Measurements from ENCODE around the gene MBOAT7.
"Not testable (repeated sequence)": the region's sequence is repeated elsewhere in the genome, so short reads cannot be mapped to it uniquely, and the experiment has no call there.

Gene MBOAT7

DNA sequence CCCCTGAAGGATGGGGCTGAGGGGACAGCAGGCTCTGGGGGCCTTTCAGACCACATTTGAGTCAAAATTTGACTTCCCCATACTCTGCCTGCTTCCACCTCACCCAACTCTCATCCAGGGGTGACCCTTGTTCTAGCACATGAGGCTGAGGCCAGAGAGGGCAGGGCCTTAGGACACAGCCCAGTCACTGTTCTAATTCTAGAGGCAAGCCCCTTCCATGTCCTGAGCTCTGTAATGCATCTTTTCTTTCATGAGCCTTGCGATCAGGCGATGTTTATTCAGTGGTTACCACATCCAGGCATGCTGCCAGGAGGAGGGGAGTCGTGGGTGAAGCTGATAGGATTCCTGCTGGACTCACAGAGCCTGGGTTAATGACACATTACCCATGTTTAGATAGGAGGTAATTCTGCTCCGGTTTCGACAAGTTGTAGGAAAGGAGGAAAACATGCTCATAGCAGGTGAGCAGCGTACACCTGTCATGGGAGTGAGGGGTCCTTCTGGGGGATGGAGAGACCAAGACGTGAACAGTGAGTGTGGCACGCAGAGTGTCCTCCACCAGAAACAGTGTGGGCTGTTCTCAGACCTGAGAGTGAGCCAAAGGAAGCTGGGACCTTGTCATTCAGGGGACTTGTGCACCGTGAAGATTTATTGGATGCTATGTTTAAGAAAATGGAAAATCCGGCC, 20.6 kb upstream of the MBOAT7 start:
- peak; percentile 85 for FAIRE-seq

DNA sequence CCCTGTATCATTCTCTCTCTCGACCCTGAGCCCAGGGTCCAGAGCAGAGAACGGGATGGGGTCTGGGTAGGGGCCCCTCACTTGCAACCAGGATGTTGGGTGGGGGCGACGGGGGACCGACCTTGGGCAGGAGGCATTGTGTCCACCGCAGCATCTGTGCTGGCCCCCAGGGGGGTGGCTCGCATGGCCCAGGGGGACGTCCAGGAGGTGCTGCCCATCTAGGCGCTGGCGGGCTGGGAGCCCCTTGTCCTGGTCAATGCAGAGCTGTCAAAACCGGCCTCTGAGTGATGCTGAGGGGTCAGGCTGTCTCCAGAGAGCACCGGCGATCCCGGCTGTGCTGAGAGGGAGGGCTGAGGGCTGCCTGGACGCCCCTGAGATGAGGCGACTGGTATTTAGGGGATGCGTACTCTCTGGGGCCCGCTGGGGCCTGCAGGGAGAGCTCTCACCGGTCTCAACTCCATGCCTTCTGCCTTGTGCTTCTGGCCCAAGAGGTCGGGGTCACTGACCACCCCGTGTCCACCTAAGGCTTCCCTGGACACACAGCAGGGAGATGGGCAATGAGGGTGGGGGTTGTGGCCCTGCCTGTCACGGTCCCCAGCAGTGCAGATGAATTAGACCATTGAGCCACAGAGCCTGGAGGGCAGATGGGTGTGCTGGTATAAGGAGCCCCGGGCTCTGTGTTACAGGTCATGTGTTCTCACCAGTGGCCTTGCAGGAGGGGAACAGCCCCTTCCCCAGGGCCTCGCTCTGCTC, 19.9 kb upstream of the MBOAT7 start:
- FAIRE-seq = no peak
- DNase-seq (ENCODE audit: insufficient read length, low spot score) = no peak

More for the DNA sequence above, 20.6 kb upstream of the MBOAT7 start:
- peak; percentile 93 for DNase-seq (ENCODE audit: insufficient read length, low spot score)

DNA sequence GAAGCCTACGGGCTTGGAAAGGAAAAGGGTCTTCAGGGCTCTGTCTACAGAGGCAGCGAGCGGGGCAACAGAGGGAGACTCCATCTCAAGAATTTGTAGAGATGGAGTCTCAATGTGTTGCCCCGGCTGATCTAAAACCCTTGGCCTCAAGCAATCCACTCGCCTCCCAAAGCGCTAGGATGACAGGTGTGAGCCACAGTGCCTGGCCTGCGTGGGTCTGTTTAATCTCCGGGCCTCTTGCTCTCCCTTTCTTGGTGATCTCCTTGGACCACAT, 19.3 kb upstream of the MBOAT7 start:
- no peak for FAIRE-seq
- no peak for DNase-seq (ENCODE audit: insufficient read length, low spot score)

DNA sequence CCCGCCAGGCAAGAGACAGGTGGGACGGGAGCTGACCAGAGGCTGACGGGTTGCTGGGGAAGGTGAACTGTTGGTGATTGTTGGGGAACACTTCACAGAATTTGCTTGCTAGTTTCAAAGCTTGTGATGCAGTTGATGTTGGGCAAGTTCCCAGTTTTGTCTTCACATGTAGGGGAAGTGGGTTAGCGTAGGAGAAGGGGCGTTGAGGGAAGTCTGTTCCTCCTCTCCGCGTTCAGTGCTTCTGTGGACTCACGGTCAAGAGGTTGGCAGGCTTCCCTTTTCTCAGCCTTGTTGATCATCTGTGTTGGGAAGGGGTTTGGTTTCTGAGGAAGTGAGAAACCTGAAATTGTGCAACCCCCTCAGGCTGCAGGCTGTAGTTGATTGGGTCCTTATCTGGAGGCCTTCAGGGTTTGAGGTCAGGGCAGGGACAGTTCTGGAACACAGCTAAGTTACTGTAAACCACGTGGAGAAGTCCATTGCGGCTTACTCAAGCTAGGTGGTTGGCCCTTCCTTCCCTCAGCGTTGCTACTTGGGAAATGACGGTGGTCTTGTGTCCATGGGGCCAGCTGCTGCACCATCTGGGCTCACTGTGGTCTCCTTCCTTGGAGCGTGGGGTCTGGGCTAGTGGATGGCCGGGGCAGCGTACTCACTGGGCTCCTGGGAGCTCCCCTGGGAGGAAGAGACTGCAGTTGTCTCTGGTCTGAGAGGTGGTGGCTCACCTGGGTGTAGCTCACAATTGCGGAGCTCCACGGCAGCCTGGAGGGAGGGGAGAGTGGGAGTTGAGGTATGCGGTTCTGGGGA, 18.8 kb upstream of the MBOAT7 start:
- no peak for DNase-seq (ENCODE audit: insufficient read length, low spot score)
- no peak for FAIRE-seq

DNA sequence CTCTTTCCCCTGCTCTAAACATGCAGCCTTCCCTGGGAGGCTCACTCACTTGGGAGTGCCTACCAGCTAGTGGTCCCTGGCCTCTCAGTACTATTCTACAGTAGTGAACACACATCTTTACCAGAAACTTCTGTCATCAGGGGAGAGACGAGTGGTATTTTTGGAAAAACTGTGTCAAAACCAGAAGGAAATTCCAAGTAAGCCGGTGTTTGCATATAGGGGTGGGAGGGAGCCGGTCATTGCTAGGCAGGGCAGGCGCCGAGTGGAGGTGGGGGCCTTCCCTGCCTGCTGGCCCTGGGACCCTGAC, 18.2 kb upstream of the MBOAT7 start:
- no peak for DNase-seq (ENCODE audit: insufficient read length, low spot score)
- FAIRE-seq = no peak

DNA sequence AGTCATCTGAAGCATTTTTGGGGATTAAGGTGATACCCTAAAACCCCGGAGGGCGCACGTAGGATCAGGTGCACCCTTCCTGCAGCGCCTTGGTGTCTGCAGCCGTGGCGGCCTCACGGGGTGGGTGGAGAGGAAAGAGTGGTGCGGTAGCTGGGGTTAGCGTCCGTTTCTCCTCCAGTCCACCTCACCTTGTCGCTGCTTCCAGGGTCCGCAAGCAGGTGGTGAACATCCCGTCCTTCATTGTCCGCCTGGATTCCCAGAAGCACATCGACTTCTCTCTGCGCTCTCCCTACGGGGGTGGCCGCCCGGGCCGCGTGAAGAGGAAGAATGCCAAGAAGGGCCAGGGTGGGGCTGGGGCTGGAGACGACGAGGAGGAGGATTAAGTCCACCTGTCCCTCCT, 17.8 kb upstream of the MBOAT7 start:
- FAIRE-seq; DNase-seq (ENCODE audit: insufficient read length, low spot score): not testable (repeated sequence)

DNA sequence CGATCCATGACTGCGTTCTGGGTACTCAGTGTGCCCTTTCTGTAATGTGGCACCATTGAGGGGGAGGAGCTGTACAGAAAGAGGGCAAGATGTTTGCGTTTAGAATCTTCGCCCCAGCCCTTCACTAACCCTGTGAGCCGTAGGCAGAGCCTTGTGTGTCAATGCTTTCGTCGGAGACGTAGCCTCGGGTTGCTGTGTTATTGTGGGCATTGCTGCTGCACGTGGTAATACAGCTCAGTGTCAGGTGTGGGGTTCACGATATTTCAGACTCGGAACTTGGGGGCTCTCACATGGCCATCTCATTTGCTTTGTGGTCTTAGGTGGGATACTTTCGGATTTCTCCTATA, 17.4 kb upstream of the MBOAT7 start:
- no peak for FAIRE-seq
- no peak for DNase-seq (ENCODE audit: insufficient read length, low spot score)

DNA sequence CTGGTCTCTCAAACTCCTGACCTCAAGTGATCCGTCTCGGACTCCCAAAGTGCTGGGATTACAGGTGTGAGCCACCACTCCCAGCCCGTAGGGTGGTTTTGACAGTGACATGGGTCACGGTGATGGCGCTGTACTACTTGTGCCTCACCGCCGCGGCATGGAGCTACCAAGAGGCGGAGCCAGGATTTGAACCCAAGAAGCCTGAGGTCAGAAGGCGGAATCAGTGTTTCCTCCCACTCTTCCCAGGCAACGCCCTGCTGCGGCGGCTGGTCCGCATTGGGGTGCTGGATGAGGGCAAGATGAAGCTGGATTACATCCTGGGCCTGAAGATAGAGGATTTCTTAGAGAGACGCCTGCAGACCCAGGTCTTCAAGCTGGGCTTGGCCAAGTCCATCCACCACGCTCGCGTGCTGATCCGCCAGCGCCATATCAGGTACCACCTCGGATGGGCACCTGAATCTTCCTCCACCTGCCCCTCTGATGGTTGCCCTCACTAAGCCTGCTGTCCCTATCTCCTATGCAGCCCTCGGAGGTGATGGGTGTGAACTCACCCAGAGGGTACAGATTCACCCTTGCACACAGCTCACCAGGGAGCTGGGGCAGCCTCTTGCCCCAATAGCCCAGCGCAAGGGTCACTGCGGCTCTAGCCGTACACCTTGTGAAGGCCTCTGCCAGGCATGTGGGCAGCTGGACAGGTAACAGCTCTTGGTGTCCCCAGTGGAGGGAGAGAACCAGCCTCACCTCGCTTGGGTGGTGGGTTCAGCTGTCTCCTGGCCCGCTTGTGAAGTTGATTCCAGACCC, 16.9 kb upstream of the MBOAT7 start:
- no peak for FAIRE-seq
- no peak for DNase-seq (ENCODE audit: insufficient read length, low spot score)

DNA sequence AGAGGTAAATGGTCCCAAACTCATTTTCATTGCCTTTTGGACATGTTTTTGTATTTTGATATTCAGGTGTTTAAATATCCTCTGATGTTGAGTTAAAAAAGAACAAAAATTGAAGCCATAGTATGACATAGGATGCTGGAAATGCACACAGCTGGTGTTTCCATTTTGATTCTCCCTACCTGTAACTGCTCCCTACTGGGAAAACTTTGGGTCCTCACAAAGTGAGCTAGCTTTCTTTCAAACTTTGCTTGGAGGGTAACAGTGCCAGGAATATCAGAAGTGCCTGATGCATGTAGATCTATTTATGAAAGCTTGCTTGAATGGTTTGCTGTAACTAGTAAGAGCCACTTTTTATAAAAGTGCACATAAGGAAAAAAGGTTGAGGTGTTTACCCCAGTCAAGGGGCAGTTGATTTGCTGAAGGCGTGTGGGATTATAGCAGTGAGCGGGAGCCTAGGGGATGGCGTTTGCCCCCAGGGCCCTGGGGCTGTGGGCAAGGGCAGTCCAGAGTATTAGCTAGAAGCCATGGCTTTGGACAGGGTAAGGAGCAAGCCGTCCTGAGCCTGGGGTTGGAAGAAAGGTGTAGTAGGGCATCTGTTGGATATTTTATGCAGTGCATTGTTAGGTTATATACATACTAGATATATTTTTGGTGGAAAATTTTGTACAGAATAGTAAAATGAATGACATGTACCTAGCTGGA, 15.5 kb upstream of the MBOAT7 start:
- no peak for FAIRE-seq
- DNase-seq (ENCODE audit: insufficient read length, low spot score) = no peak

DNA sequence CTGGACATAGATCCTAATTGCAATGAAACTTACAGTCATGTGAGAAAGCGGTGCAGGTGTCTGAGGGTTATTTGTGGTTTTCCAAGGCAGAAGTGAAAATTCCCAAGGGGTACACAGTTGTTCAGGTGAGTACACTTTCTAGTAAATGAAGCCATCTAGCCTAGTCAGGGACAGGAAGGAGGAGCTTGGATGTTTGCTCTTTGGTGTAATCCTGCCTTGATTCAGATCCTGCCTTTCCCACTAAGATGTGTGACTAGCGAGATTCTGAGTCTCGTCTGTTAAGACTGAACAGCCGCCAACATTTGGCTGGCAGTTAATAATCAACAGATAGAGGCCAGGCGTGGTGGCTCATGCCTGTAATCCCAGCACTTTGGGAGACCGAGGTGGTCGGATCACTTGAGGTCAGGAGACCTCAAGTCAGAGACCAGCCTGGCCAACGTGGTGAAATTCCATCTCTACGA, 13.8 kb upstream of the MBOAT7 start:
- FAIRE-seq (no peak), DNase-seq (ENCODE audit: insufficient read length, low spot score) (no peak)

DNA sequence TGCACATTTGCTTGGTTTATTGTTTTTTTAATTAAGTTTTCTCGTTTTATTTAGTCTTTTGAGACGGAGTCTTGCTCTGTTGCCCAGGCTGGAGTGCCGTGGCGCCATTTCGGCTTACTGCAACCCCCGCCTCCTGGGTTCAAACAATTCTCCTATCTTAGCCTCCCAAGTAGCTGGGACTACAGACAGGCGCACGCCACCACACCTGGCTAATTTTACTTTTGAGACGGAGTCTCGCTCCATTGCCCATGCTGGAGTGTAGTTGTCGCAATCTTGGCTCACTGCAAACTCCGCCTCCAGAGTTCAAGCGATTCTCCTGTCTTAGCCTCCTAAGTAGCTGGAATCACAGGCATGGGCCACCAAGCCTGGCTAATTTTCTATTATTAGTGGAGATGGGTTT, 12.6 kb upstream of the MBOAT7 start:
- DNase-seq (ENCODE audit: insufficient read length, low spot score) (no peak), FAIRE-seq (no peak)

DNA sequence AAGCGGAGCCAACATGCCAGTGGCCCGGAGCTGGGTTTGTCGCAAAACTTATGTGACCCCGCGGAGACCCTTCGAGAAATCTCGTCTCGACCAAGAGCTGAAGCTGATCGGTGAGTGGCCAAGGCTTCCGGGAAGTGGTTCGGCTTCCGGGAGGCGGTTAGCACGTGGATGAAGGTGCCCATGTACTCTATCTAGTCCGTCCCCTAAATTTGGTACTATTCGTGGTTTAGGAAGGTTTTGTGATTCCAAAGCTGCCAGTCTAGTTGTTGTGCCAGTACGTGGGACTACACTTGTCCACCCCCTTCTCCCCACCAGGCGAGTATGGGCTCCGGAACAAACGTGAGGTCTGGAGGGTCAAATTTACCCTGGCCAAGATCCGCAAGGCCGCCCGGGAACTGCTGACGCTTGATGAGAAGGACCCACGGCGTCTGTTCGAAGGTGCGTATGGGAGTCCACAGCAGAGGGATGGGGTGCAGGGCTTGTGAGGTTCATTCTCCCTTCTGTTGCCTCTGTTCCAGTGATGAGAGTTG, 11.9 kb upstream of the MBOAT7 start:
- FAIRE-seq (no peak), DNase-seq (ENCODE audit: insufficient read length, low spot score) (no peak)

DNA sequence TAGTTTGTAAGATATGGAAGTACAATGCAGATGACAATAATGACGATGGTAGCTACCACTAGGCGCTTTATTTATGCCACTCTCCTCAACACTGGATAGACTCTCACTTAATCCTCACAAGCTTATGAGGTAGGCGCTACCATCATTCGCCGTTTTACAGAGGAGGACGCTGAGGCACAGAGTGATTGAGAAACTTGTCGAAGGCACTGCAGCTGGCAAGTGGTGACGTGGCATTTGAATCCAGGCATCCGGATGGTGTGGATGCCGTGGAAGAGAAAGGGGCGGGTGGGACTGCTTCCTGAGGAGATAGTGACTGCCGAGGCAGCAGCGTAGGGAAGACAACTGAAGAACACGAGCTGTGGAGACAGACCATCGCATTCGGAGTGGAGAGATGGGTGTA, 10.0 kb upstream of the MBOAT7 start:
- DNase-seq (ENCODE audit: insufficient read length, low spot score) (no peak), FAIRE-seq (no peak)

DNA sequence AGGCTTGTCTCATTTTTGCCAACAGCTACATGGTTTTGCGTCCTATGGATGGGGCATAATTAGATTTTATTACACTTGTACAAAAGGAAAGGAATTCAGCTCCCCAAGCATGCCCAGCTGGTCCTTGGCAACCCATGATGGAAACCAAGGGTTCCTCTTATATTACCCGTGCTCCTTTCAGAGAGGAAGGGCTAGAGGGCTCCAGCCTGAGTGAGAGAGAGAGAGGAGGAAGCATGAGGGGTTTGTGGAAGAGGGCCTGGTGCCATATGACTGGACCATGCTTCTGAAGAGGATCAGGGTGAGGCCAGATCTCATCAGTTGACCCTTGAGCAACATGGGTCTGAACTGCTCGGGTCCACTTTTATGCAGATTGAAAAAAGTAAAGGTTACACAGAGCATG, 7.7 kb upstream of the MBOAT7 start:
- DNase-seq (ENCODE audit: insufficient read length, low spot score) (no peak), FAIRE-seq (no peak)

DNA sequence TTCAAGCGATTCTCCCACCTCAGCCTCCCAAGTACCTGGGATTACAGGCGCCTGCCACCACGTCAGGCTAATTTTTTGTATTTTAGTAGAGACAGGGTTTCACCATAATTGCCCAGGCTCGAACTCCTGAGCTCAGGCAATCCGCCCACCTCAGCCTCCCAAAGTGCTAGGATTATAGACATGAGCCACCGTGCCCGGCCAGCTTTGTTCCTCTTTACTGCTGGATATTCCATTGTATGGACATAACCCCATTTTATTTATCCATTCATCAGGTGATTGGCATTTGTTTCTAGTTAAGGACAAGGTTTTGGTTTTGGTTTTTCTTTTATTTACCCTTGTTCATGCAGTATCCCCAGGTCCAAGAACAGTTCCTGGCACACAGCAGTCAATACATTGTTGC, 7.2 kb upstream of the MBOAT7 start:
- FAIRE-seq = no peak

DNA sequence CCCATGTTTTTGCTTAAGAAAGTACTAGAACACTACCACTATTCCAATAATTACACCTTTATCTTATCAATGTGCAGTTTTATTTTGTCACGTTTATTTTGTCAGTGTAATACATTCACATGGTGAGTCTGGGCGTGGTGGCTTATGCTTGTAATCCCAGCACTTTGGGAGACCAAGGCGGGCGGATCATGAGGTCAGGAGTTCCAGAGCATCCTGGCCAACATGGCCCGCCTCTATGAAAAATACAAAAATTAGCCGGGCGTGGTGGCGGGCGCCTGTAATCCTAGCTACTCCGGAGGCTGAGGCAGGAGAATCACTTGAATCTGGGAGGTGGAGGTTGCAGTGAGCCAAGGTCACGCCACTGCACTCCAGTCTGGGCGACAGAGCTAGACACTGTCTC, 5.1 kb upstream of the MBOAT7 start:
- DNase-seq (ENCODE audit: insufficient read length, low spot score); FAIRE-seq: not testable (repeated sequence)

More for the DNA sequence above, 7.2 kb upstream of the MBOAT7 start:
- DNase-seq (ENCODE audit: insufficient read length, low spot score) = no peak

DNA sequence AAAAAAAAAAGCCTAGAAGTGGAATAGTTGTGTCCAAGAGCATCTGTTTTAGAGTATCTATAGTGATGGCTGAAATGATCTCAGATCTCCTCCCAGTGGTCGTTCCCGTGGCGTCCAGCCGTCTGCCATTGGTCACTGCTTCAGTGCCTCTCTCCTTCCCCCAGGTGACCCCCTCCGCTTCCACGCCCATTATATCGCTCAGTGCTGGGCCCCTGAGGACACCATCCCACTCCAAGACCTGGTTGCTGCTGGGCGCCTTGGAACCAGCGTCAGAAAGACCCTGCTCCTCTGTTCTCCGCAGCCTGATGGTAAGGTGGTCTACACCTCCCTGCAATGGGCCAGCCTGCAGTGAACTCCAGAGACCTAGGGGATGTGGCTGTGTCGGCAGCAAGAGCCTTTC, 3.6 kb upstream of the MBOAT7 start:
- FAIRE-seq (no peak), DNase-seq (ENCODE audit: insufficient read length, low spot score) (no peak)

DNA sequence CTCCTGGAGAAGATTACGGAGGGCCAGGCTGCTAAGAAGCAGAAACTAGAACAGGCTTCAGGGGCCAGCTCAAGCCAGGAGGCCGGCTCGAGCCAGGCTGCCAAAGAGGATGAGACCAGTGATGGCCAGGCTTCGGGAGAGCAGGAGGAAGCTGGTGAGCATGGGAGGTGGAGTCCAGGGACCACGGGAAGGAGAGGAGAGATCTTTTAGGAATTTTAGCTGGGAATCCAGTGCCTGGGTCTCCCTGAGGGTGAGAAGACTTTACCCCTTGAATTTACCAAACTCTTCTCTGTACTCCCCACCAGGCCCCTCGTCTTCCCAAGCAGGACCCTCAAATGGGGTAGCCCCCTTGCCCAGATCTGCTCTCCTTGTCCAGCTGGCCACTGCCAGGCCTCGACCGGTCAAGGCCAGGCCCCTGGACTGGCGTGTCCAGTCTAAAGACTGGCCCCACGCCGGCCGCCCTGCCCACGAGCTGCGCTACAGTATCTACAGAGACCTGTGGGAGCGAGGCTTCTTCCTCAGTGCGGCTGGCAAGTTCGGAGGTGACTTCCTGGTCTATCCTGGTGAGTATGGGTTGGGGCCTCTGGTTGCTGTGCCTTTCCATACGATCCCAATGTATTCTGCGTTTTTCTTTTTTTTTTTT, 2.6 kb upstream of the MBOAT7 start:
- FAIRE-seq (no peak), DNase-seq (ENCODE audit: insufficient read length, low spot score) (no peak)

DNA sequence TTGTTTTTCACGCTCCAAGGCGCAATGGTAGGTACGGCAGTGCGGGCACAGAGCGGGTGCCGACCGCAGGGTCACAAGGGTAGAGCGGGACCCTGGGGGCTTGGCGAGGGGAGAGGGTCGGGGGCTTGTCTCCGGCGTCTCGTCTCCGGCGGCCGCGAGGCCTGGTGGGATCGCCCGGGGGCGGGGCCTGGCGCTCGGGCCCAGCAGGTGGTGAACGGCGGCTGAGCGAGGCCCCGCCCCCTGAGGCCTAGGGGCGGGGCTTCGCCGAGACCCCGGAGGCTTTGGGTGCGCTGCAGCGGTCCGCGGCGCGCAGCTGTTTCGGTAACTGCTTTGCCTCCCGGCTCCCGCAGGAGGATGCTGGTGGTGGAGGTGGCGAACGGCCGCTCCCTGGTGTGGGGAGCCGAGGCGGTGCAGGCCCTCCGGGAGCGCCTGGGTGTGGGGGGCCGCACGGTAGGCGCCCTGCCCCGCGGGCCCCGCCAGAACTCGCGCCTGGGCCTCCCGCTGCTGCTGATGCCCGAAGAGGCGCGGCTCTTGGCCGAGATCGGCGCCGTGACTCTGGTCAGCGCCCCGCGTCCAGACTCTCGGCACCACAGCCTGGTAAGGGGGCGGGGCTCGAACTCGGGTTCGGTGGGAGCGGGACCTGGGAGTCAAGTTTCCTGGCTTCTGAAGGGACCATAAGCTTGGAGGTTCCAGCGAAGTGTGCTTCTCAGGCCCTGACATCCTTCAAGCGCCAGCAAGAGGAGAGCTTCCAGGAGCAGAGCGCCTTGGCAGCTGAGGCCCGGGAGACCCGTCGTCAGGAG, 1.8 kb upstream of the MBOAT7 start, which contains the start of gene TSEN34:
TSS of gene TSEN34 (plus strand) at position 298 of the 800 bp plus-strand sequence. CDS start at position 355, 57 bp downstream.
- FAIRE-seq = no peak
- peak; percentile 74 for DNase-seq (ENCODE audit: insufficient read length, low spot score)
